ENCODE results near the gene AQP9. TPM values are rescaled to one million over a fixed set of nuclear protein-coding genes. Genes with fewer than 3 reads are reported as not detected.

AQP9 gene
- total and polyA plus RNA-seq, 2 experiments from 2014 or later = 0.57 to 0.60 TPM

DNA sequence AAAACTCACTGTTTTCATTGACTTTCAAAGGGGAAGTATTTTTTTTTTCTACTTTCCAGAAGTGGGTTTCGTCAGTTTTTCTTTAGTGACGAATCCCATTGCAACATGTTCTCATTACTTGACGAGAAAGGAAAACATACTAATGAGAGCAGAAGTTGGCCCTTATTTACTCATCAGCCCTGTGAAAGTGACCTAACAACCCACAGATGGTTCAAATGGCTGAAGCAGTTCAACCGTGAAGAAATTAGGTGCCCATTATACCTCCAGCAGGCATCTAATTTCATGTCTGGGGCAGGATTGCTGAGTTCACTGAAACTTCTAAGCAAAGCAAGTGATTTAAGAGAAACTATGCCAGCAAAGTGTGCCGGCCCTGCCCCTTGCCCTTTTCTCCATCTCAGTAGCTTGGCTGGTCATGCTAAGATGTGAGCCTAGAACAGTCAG, 9.0 kb downstream of the AQP9 start:
- H3K27me3 ChIP-seq = no peaks in the 10 kb centered on the region
- no peak overlapping the region for H3K4me2 ChIP-seq
- 80% methylated on average over 5 of the region's 5 CpGs for WGBS (ENCODE audit: low lambda C conversion rate, missing lambda C conversion rate)
- H3K4me3 ChIP-seq = no peak overlapping the region
- H3K27ac ChIP-seq = no peak overlapping the region
- no peaks in the 10 kb centered on the region for H3K9me3 ChIP-seq (ENCODE audit: low read depth)
- H3K36me3 ChIP-seq (replicated peaks; ENCODE audit: insufficient read depth, low read depth) = no peaks in the 10 kb centered on the region
- H4K20me1 ChIP-seq (ENCODE audit: insufficient read depth, poor library complexity, severe bottlenecking) = no peaks in the 10 kb centered on the region
- TF ChIP-seq, protein P1, sequence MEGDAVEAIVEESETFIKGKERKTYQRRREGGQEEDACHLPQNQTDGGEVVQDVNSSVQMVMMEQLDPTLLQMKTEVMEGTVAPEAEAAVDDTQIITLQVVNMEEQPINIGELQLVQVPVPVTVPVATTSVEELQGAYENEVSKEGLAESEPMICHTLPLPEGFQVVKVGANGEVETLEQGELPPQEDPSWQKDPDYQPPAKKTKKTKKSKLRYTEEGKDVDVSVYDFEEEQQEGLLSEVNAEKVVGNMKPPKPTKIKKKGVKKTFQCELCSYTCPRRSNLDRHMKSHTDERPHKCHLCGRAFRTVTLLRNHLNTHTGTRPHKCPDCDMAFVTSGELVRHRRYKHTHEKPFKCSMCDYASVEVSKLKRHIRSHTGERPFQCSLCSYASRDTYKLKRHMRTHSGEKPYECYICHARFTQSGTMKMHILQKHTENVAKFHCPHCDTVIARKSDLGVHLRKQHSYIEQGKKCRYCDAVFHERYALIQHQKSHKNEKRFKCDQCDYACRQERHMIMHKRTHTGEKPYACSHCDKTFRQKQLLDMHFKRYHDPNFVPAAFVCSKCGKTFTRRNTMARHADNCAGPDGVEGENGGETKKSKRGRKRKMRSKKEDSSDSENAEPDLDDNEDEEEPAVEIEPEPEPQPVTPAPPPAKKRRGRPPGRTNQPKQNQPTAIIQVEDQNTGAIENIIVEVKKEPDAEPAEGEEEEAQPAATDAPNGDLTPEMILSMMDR (IDR thresholded peaks at IDR 0.05; ENCODE audit: poor library complexity) = no peak
- TF ChIP-seq EZH2phosphoT487 (IDR thresholded peaks at IDR 0.05; ENCODE audit: low read depth, severe bottlenecking, unreplicated experiment) = no peak
- no peaks in the 10 kb centered on the region for H3K4me1 ChIP-seq (ENCODE audit: insufficient read depth)
- H2AFZ ChIP-seq = no peak overlapping the region
- no peaks in the 10 kb centered on the region for H3K9me2 ChIP-seq (replicated peaks; ENCODE audit: insufficient read depth)
- H3K79me2 ChIP-seq = no peaks in the 10 kb centered on the region
- DNase-seq (ENCODE audit: low spot score) = no peak

DNA sequence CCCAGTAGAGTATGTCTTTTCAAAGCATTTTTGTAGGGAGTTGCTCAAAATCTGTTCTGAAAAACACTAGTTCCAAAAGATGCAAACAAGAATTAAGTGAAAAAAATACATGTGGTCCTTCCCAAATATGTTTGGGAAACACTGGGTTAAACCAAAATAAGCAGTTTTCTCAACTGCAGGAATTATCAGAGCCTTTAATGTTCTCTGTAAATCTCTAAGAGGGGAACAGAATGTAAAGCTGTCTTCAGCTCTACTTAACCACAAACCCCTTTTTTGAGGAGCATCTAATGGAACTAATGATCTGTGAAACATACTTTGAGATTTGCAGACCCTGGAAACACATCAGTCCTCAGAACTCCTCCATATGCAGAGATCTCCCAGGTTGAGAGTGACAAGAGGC, 9.9 kb downstream of the AQP9 start:
- no peaks in the 10 kb centered on the region for H3K79me2 ChIP-seq
- no peaks in the 10 kb centered on the region for H4K20me1 ChIP-seq (ENCODE audit: insufficient read depth, poor library complexity, severe bottlenecking)
- no peak overlapping the region for H3K27ac ChIP-seq
- no peak for DNase-seq (ENCODE audit: low spot score)
- H3K4me1 ChIP-seq (ENCODE audit: insufficient read depth) = no peaks in the 10 kb centered on the region
- H3K4me3 ChIP-seq = no peak overlapping the region
- no peak for TF ChIP-seq EZH2phosphoT487 (IDR thresholded peaks at IDR 0.05; ENCODE audit: low read depth, severe bottlenecking, unreplicated experiment)
- TF ChIP-seq, protein P1 (IDR thresholded peaks at IDR 0.05; ENCODE audit: poor library complexity) = no peak
- no peak for TF ChIP-seq EZH2 (IDR thresholded peaks at IDR 0.05; ENCODE audit: borderline replicate concordance)
- no peaks in the 10 kb centered on the region for H3K9me3 ChIP-seq (ENCODE audit: low read depth)
- no peak overlapping the region for H2AFZ ChIP-seq
- no peaks in the 10 kb centered on the region for H3K36me3 ChIP-seq (replicated peaks; ENCODE audit: insufficient read depth, low read depth)
- H3K9me2 ChIP-seq (replicated peaks; ENCODE audit: insufficient read depth) = no peaks in the 10 kb centered on the region
- no peak overlapping the region for H3K4me2 ChIP-seq
- no peaks in the 10 kb centered on the region for H3K27me3 ChIP-seq

DNA sequence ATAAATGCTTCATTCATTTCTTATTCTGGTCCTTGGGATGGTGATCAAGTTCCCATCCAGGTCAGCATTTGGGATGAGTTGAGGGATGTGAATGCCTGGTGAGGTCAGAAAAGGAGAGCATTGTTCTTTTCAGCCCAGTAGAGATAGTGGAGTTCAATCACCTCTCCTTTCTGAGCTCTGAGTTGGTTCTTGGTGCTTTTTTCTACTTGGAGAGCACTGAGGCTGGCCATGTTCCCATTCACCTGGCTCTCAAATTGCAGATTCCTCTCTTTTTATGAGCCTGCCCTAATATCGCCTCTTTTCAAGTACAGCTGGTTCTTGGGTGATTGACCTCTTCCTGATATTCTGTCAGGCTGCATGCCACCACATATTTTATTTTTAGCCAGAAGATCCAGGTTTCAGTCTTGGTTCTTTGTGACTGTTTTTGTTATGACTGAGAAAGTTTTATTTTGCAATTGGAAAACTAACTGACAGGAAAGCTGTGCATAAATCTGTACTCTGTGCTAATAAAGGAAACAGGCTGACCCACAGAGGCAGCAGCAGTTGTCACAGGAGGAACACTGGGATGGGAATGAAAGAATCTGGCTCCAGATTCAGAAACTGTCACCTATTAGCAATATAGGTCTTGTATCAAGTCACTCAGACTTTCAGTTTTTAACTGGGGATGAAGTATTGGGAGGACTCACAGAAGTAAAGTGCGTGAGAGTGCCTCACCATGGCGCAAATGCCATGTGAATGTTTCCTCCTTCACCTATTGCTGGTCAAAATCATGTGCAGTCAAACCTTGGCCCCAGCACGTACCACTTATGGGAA, 10.7 kb downstream of the AQP9 start:
- H3K4me2 ChIP-seq = no peak overlapping the region
- DNase-seq (ENCODE audit: low spot score) = no peak
- TF ChIP-seq EZH2 (IDR thresholded peaks at IDR 0.05; ENCODE audit: borderline replicate concordance) (no peak), EZH2phosphoT487 (IDR thresholded peaks at IDR 0.05; ENCODE audit: low read depth, severe bottlenecking, unreplicated experiment) (no peak)
- TF ChIP-seq, protein P1 (IDR thresholded peaks at IDR 0.05; ENCODE audit: poor library complexity) = no peak
- H3K9me2 ChIP-seq (replicated peaks; ENCODE audit: insufficient read depth) = no peaks in the 10 kb centered on the region
- H2AFZ ChIP-seq = no peak overlapping the region
- no peak overlapping the region for H3K27ac ChIP-seq
- H4K20me1 ChIP-seq (ENCODE audit: insufficient read depth, poor library complexity, severe bottlenecking) = no peaks in the 10 kb centered on the region
- H3K4me3 ChIP-seq = no peak overlapping the region
- no peaks in the 10 kb centered on the region for H3K79me2 ChIP-seq
- 85% methylated on average over 4 of the region's 4 CpGs for WGBS (ENCODE audit: low lambda C conversion rate, missing lambda C conversion rate)
- H3K36me3 ChIP-seq (replicated peaks; ENCODE audit: insufficient read depth, low read depth) = no peaks in the 10 kb centered on the region
- H3K9me3 ChIP-seq (ENCODE audit: low read depth) = no peaks in the 10 kb centered on the region
- H3K4me1 ChIP-seq (ENCODE audit: insufficient read depth) = no peaks in the 10 kb centered on the region
- H3K27me3 ChIP-seq = no peaks in the 10 kb centered on the region

Data from hepatocyte (in vitro differentiated cells).